B cell (primary cell): ENCODE results near the gene VARS1. TPM values are rescaled to one million over a fixed set of nuclear protein-coding genes. Genes with fewer than 3 reads are reported as not detected.

Experiments used
- ATAC-seq: fragments of 200-7000 bp; cut with Tn5 transposase; one replicate; pipeline ENCODE4 v1.10.0; 2021; ENCODE audit warnings: low read depth, mild to moderate bottlenecking, moderate number of reproducible peaks, moderate library complexity
- CTCF ChIA-PET: fragments of 350-600 bp; sonication (Branson Sonifier 250); formaldehyde crosslinking; loops from one replicate; lab custom pipeline; 2021; ENCODE audit warnings: antibody characterized with exemption, inconsistent platforms; lab: Charles Lee
- POLR2A ChIA-PET: fragments of 350-600 bp; sonication (Branson Sonifier 250); formaldehyde crosslinking; loops from one replicate; lab custom pipeline; 2021; ENCODE audit warnings: antibody characterized with exemption; lab: Charles Lee
- DNase-seq: peaks from one replicate; pipeline ENCODE4 v3.0.0; 2013
- H2AFZ ChIP-seq: 2 replicates; pipeline ENCODE4 v1.6.1; 2012; ENCODE audit warnings: mild to moderate bottlenecking, low read depth, low read length; ENCODE audit not compliant: insufficient read depth, poor library complexity, severe bottlenecking
- H3K27ac ChIP-seq, 2 donors: 1 replicate in 1 of 2; 2 replicates in 1 of 2; pipeline ENCODE4 v1.5.1; 2012 to 2013; ENCODE audit warnings: low read length in 2 of 2, mild to moderate bottlenecking in 2 of 2, moderate library complexity in 1 of 2
- H3K27me3 ChIP-seq, 4 experiments: fragments of 200-600 bp in 1 of 4; sonication (generic) in 1 of 4; replicated peaks in 1 of 4; 1 replicate in 2 of 4; 2 replicates in 2 of 4; pipeline versions ENCODE4 v1.6.1 to v1.7.0; 2013 to 2016; ENCODE audit warnings: low read length in 3 of 4, mild to moderate bottlenecking in 2 of 4, mixed read lengths in 1 of 4, moderate library complexity in 1 of 4; ENCODE audit not compliant: insufficient read depth in 4 of 4, control insufficient read depth in 3 of 4; ENCODE audit errors: control extremely low read depth in 1 of 4
- H3K36me3 ChIP-seq, 2 experiments: replicated peaks in 1 of 2; 1 replicate in 1 of 2; 2 replicates in 1 of 2; pipeline versions ENCODE4 v1.6.1 to v1.7.1; 2013; ENCODE audit warnings: low read length in 1 of 2; ENCODE audit not compliant: insufficient read depth in 2 of 2, control insufficient read depth in 1 of 2; ENCODE audit errors: control extremely low read depth in 1 of 2, extremely low read depth in 1 of 2
- H3K4me1 ChIP-seq, 2 donors: fragments of 200-600 bp in 1 of 2; sonication (generic) in 1 of 2; 1 replicate in 1 of 2; 2 replicates in 1 of 2; pipeline versions ENCODE4 v1.5.1 to v1.6.1; 2013 to 2017; ENCODE audit warnings: low read length in 2 of 2; ENCODE audit not compliant: control insufficient read depth in 2 of 2, insufficient read depth in 2 of 2
- H3K4me2 ChIP-seq: replicated peaks from 2 replicates; pipeline ENCODE3; 2012; ENCODE audit warnings: mild to moderate bottlenecking, low read depth, low read length; ENCODE audit not compliant: poor library complexity, severe bottlenecking
- H3K4me3 ChIP-seq, 5 experiments: fragments of 200-600 bp in 1 of 5; sonication (generic) in 1 of 5; 1 replicate in 3 of 5; 2 replicates in 2 of 5; pipeline versions ENCODE4 v1.5.1 to v1.7.0; 2011 to 2016; ENCODE audit warnings: low read length in 4 of 5, mild to moderate bottlenecking in 4 of 5, low read depth in 2 of 5, control low read depth in 1 of 5, moderate library complexity in 1 of 5; ENCODE audit not compliant: insufficient read depth in 1 of 5; ENCODE audit errors: control extremely low read depth in 1 of 5, extremely low read depth in 1 of 5
- H3K79me2 ChIP-seq: fragments of 200-600 bp; sonication (generic); one replicate; pipeline ENCODE4 v1.6.0; 2016; ENCODE audit warnings: low read length; ENCODE audit not compliant: control insufficient read depth, insufficient read depth
- H3K9ac ChIP-seq: fragments of 200-600 bp; sonication (generic); 2 replicates; pipeline ENCODE4 v1.6.1; 2017; ENCODE audit warnings: mild to moderate bottlenecking, low read length, moderate library complexity
- H3K9me3 ChIP-seq, 3 donors: one replicate each; pipeline versions ENCODE4 v1.6.1 to v1.7.1; 2013; ENCODE audit warnings: low read length in 2 of 3; ENCODE audit not compliant: control insufficient read depth in 2 of 3, insufficient read depth in 1 of 3; ENCODE audit errors: control extremely low read depth in 1 of 3
- H4K20me1 ChIP-seq: 2 replicates; pipeline ENCODE4 v1.6.0; 2012; ENCODE audit warnings: mild to moderate bottlenecking, low read length; ENCODE audit not compliant: insufficient read depth, control insufficient read depth, poor library complexity, severe bottlenecking
- H3K27ac Mint-ChIP-seq: one replicate; pipeline ENCODE4 v1.8.0; 2021; ENCODE audit warnings: mixed read lengths
- H3K27me3 Mint-ChIP-seq: one replicate; pipeline ENCODE4 v1.8.0; 2021; ENCODE audit warnings: mixed read lengths
- H3K4me1 Mint-ChIP-seq: one replicate; pipeline ENCODE4 v1.8.0; 2021; ENCODE audit warnings: mixed read lengths
- H3K4me3 Mint-ChIP-seq: one replicate; pipeline ENCODE4 v1.8.0; 2021; ENCODE audit warnings: mixed read lengths
- H3K9me3 Mint-ChIP-seq: one replicate; pipeline ENCODE4 v1.8.0; 2022; ENCODE audit warnings: mixed read lengths; ENCODE audit not compliant: insufficient read depth
- CTCF ChIP-seq: fragments of 200-600 bp; IDR thresholded peaks from one replicate; pipeline ENCODE4 v1.8.0; 2022; ENCODE audit warnings: antibody characterized with exemption, mild to moderate bottlenecking
- EZH2 ChIP-seq: IDR thresholded peaks from 2 replicates; pipeline ENCODE4 v1.6.1; 2012; ENCODE audit warnings: borderline replicate concordance, low read depth, mild to moderate bottlenecking, moderate library complexity, low read length; ENCODE audit not compliant: insufficient read depth, poor library complexity, severe bottlenecking
- WGBS: methylation state at CpG from one replicate; pipeline ENCODE4 v1.1.5; 2013; ENCODE audit warnings: missing lambda C conversion rate; ENCODE audit not compliant: insufficient coverage; 5-methylcytosine and 5-hydroxymethylcytosine counted together
- intact Hi-C: fragments of 100-400 bp; cut with micrococcal nuclease; formaldehyde crosslinking; loops from one replicate; pipeline ENCODE4 v1.10.0; 2022
- polyA plus RNA-seq: library from polyadenylated mRNA; depleted of rRNA; stranded (reverse); fragments of >200 nt; gene quantifications from 2 replicates; pipeline ENCODE4 v1.2.3, GENCODE V29; 2012
- total RNA-seq, 2 donors: library from RNA; stranded (reverse); fragments of 120-200 nt in 1 of 2; gene quantifications; 1 replicate in 1 of 2; 2 replicates in 1 of 2; pipeline versions ENCODE4 v1.2.3 to v1.2.4, GENCODE V29; 2013 to 2022

The VARS1 gene
- total and polyA plus RNA-seq, 2 donors (not counting 1 experiment from before 2014, with no cell fraction given): 52.3 to 66.8 TPM

GRCh38 chr6:31791324-31792089 is 4.0 kb downstream of the VARS1 start:
- intact Hi-C loops: no loop called here
- WGBS: 81% methylated on average over 8 of the region's 12 CpGs
- Mint-ChIP-seq H3K4me1 (peaks cover 47% of the 10 kb centered on the region), H3K9me3 (no peaks in the 10 kb centered on the region), H3K27ac (peak overlapping the region; percentile 70), H3K4me3 (peak overlapping the region; percentile 15), H3K27me3 (no peaks in the 10 kb centered on the region)
- Histone ChIP-seq H3K9ac (no peak overlapping the region), H4K20me1 (no peaks in the 10 kb centered on the region), H3K27me3 (no peaks in the 10 kb centered on the region), H3K4me3 (no peak overlapping the region), H3K36me3 (peaks cover 0 to 17% of the 10 kb centered on the region in 2 experiments), H3K4me2 (peak overlapping the region; percentile 8), H3K79me2 (peaks cover 37% of the 10 kb centered on the region), H3K4me1 (peaks cover 45 to 71% of the 10 kb centered on the region in 2 donors), H3K9me3 (no peaks in the 10 kb centered on the region), H3K27ac (peak overlapping the region in 1 of 2 donors; percentile 12), H2AFZ (no peak overlapping the region)
- DNase-seq (peak; percentile 47), ATAC-seq (no peak)
- ChIA-PET CTCF (interaction anchor here (0.5 to 3.4 kb wide), 8 partner anchors 9 to 62 kb away, joined by 3 to 34 read pairs (median 4); partner anchors contain the start of genes CLIC1, LSM2 and MSH5), POLR2A (interaction anchor here (0.7 kb wide), 1 partner anchor 15 kb away, joined by 3 read pairs; the partner anchor contains the start of gene LSM2)
- TF ChIP-seq EZH2: no peak
- peak; percentile 71 for TF ChIP-seq CTCF

- H3K4me3 Mint-ChIP-seq: no peak overlapping the region
- no peaks in the 10 kb centered on the region for H3K9me3 Mint-ChIP-seq
- H3K27me3 Mint-ChIP-seq: no peaks in the 10 kb centered on the region
- ChIA-PET POLR2A (no interaction called here), CTCF (interaction anchor here (1.5 kb wide), 1 partner anchor 29 kb away, joined by 4 read pairs; the partner anchor contains the start of genes HSPA1A and HSPA1L)
- H3K79me2 ChIP-seq: peaks cover 35% of the 10 kb centered on the region
- no peak overlapping the region for H2AFZ ChIP-seq
- no peaks in the 10 kb centered on the region for H3K27me3 ChIP-seq
- H3K4me1 ChIP-seq: peaks cover 15 to 30% of the 10 kb centered on the region in 2 donors
- peaks cover 13% of the 10 kb centered on the region for H3K4me1 Mint-ChIP-seq
- H4K20me1 ChIP-seq: no peaks in the 10 kb centered on the region
- no peak overlapping the region for H3K27ac ChIP-seq
- H3K36me3 ChIP-seq: peaks cover 0 to 50% of the 10 kb centered on the region in 2 experiments
- TF ChIP-seq EZH2 (no peak), CTCF (no peak)
- intact Hi-C loops: no loop called here
- no peak overlapping the region for H3K27ac Mint-ChIP-seq
- H3K4me2 ChIP-seq: no peak overlapping the region
- H3K4me3 ChIP-seq: no peak overlapping the region
- no peak overlapping the region for H3K9ac ChIP-seq
- 98% methylated on average over 7 of the region's 11 CpGs for WGBS
- no peak for ATAC-seq
- H3K9me3 ChIP-seq: no peaks in the 10 kb centered on the region
- DNase-seq: no peak
Measured at GRCh38 chr6:31785475-31785874, 10.1 kb downstream of the VARS1 start.
